ENCODE results near the gene STAG2.

- no peak for TF ChIP-seq CTCF (IDR thresholded peaks at IDR 0.05)
- TF ChIP-seq POLR2A (IDR thresholded peaks at IDR 0.05) = no peak
Measured at GRCh38 chrX:123920105-123920785, 41.3 kb upstream of the STAG2 start.

Measured in lower leg skin (tissue), 3 donors.